ENCODE results near the gene DTX1. TPM values are rescaled to one million over a fixed set of nuclear protein-coding genes. Genes with fewer than 3 reads are reported as not detected.

Gene DTX1
- total and polyA plus RNA-seq, 2 donors (not counting 1 experiment from before 2014, with no cell fraction given), result 47.0 to 49.5 TPM

DNA sequence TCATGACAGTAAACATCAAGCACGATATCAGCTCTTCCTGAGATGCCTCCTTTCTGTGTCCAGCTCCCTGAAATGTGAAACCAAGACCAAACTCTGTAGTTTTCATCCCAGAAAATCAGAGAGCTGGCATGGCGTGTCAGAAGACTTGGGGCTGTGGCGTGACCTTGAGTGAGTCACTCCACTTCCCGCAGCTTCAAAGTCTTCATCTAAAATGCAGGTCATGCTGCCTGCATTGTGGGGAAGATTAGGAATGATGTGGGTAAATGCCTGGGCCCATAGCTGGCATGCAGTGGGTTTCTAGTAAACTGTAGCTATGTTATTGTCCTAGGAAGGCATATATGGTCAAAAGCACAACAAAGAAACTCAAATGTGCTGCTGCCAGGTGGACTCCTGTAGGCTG lies 49.4 kb upstream of the DTX1 start:
- Histone ChIP-seq H3K4me1 (ENCODE audit: control insufficient read depth in 2 of 2, insufficient read depth in 2 of 2, low read length in 2 of 2) (no peaks in the 10 kb centered on the region), H3K36me3 (replicated peaks in 1 of 2; ENCODE audit: control extremely low read depth in 1 of 2, control insufficient read depth in 1 of 2, extremely low read depth in 1 of 2, insufficient read depth in 2 of 2, low read length in 1 of 2) (peaks cover 22 to 93% of the 10 kb centered on the region in 2 experiments), H3K9me3 (ENCODE audit: control extremely low read depth in 1 of 3, control insufficient read depth in 2 of 3, insufficient read depth in 1 of 3, low read length in 2 of 3) (peaks cover 0 to 16% (median 8%) of the 10 kb centered on the region in 3 donors), H3K79me2 (ENCODE audit: control insufficient read depth, insufficient read depth, low read length) (no peaks in the 10 kb centered on the region), H2AFZ (ENCODE audit: insufficient read depth, low read depth, low read length, poor library complexity, severe bottlenecking) (no peak overlapping the region), H3K9ac (ENCODE audit: low read length) (no peak overlapping the region), H4K20me1 (ENCODE audit: control insufficient read depth, insufficient read depth, low read length, poor library complexity, severe bottlenecking) (no peaks in the 10 kb centered on the region), H3K27me3 (replicated peaks in 1 of 4; ENCODE audit: control extremely low read depth in 1 of 4, control insufficient read depth in 3 of 4, insufficient read depth in 4 of 4, low read length in 3 of 4) (no peaks in the 10 kb centered on the region), H3K4me2 (replicated peaks; ENCODE audit: low read depth, low read length, poor library complexity, severe bottlenecking) (no peak overlapping the region), H3K4me3 (ENCODE audit: control extremely low read depth in 1 of 5, extremely low read depth in 1 of 5, insufficient read depth in 1 of 5, low read depth in 2 of 5, low read length in 4 of 5) (no peak overlapping the region), H3K27ac (ENCODE audit: low read length in 2 of 2) (no peak overlapping the region)
- H3K27me3 Mint-ChIP-seq, result no peaks in the 10 kb centered on the region
- 95% methylated on average over 4 of the region's 4 CpGs for WGBS (ENCODE audit: insufficient coverage)
- intact Hi-C loops (cut with micrococcal nuclease), result no loop called here
- no peak for ATAC-seq (ENCODE audit: low read depth)
- H3K9me3 Mint-ChIP-seq (ENCODE audit: insufficient read depth), result peaks cover 2% of the 10 kb centered on the region
- POLR2A ChIA-PET, result interaction anchor here (1.1 kb wide), 1 partner anchor 107 kb away, joined by 4 read pairs; no protein-coding TSS in a partner anchor
- CTCF ChIA-PET, result interaction anchor here (0.6 to 2.4 kb wide), 8 partner anchors 14 to 1611 kb away, joined by 3 to 12 read pairs (median 4); no protein-coding TSS in a partner anchor
- H3K4me1 Mint-ChIP-seq, result no peaks in the 10 kb centered on the region
- H3K4me3 Mint-ChIP-seq, result no peak overlapping the region
- no peak overlapping the region for H3K27ac Mint-ChIP-seq
- DNase-seq, result no peak
- no peak for TF ChIP-seq EZH2 (IDR thresholded peaks at IDR 0.05; ENCODE audit: borderline replicate concordance, insufficient read depth, low read depth, low read length, poor library complexity, severe bottlenecking)
- TF ChIP-seq, protein P1, sequence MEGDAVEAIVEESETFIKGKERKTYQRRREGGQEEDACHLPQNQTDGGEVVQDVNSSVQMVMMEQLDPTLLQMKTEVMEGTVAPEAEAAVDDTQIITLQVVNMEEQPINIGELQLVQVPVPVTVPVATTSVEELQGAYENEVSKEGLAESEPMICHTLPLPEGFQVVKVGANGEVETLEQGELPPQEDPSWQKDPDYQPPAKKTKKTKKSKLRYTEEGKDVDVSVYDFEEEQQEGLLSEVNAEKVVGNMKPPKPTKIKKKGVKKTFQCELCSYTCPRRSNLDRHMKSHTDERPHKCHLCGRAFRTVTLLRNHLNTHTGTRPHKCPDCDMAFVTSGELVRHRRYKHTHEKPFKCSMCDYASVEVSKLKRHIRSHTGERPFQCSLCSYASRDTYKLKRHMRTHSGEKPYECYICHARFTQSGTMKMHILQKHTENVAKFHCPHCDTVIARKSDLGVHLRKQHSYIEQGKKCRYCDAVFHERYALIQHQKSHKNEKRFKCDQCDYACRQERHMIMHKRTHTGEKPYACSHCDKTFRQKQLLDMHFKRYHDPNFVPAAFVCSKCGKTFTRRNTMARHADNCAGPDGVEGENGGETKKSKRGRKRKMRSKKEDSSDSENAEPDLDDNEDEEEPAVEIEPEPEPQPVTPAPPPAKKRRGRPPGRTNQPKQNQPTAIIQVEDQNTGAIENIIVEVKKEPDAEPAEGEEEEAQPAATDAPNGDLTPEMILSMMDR (IDR thresholded peaks at IDR 0.05), result no peak

DNA sequence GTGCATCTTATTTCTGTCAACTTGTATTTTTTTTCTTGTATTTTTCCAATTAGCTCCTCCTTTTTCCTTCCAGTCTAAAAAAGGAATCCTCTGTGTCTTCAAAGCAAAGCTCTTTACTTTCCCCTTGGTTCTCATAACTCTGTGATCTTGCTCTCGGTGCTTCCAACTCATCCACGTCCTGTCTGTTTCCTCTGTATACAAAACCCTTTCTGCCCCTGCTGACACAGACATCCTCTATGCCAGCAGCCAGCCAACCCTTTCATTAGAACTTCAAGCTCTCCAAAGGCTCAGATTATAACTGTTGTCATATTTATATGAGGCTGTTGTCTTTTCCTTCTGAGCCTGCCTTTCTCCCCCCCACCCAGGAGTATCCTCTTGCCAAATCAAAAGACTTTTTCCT lies 45.8 kb upstream of the DTX1 start:
- DNase-seq (no peak), ATAC-seq (ENCODE audit: low read depth) (no peak)
- no peaks in the 10 kb centered on the region for H3K79me2 ChIP-seq (ENCODE audit: control insufficient read depth, insufficient read depth, low read length)
- Mint-ChIP-seq H3K4me1 (no peaks in the 10 kb centered on the region), H3K27me3 (no peaks in the 10 kb centered on the region), H3K27ac (no peak overlapping the region), H3K9me3 (ENCODE audit: insufficient read depth) (peaks cover 2% of the 10 kb centered on the region), H3K4me3 (no peak overlapping the region)
- H3K9ac ChIP-seq (ENCODE audit: low read length), result no peak overlapping the region
- peaks cover 22 to 59% of the 10 kb centered on the region in 2 experiments for H3K36me3 ChIP-seq (replicated peaks in 1 of 2; ENCODE audit: control extremely low read depth in 1 of 2, control insufficient read depth in 1 of 2, extremely low read depth in 1 of 2, insufficient read depth in 2 of 2, low read length in 1 of 2)
- no peaks in the 10 kb centered on the region for H3K4me1 ChIP-seq (ENCODE audit: control insufficient read depth in 2 of 2, insufficient read depth in 2 of 2, low read length in 2 of 2)
- no peak overlapping the region for H3K4me2 ChIP-seq (replicated peaks; ENCODE audit: low read depth, low read length, poor library complexity, severe bottlenecking)
- H4K20me1 ChIP-seq (ENCODE audit: control insufficient read depth, insufficient read depth, low read length, poor library complexity, severe bottlenecking), result no peaks in the 10 kb centered on the region
- ChIA-PET CTCF (no interaction called here), POLR2A (no interaction called here)
- H3K27ac ChIP-seq (ENCODE audit: low read length in 2 of 2), result no peak overlapping the region
- 83% methylated on average over 1 of the region's 2 CpGs for WGBS (ENCODE audit: insufficient coverage)
- intact Hi-C loops (cut with micrococcal nuclease), result no loop called here
- TF ChIP-seq EZH2 (IDR thresholded peaks at IDR 0.05; ENCODE audit: borderline replicate concordance, insufficient read depth, low read depth, low read length, poor library complexity, severe bottlenecking), result no peak
- TF ChIP-seq, protein P1 (IDR thresholded peaks at IDR 0.05), result no peak
- H3K27me3 ChIP-seq (replicated peaks in 1 of 4; ENCODE audit: control extremely low read depth in 1 of 4, control insufficient read depth in 3 of 4, insufficient read depth in 4 of 4, low read length in 3 of 4), result no peaks in the 10 kb centered on the region
- peaks cover 0 to 16% (median 8%) of the 10 kb centered on the region in 3 donors for H3K9me3 ChIP-seq (ENCODE audit: control extremely low read depth in 1 of 3, control insufficient read depth in 2 of 3, insufficient read depth in 1 of 3, low read length in 2 of 3)
- no peak overlapping the region for H3K4me3 ChIP-seq (ENCODE audit: control extremely low read depth in 1 of 5, extremely low read depth in 1 of 5, insufficient read depth in 1 of 5, low read depth in 2 of 5, low read length in 4 of 5)
- no peak overlapping the region for H2AFZ ChIP-seq (ENCODE audit: insufficient read depth, low read depth, low read length, poor library complexity, severe bottlenecking)
